OCI-LY1 (cell line): ENCODE results near the gene PIK3IP1.

Experiments used
- H2AFZ ChIP-seq: fragments of 200-600 bp; sonication (generic), shearing (Covaris generic); 2 replicates; pipeline ENCODE4 v1.6.0; 2014; ENCODE audit warnings: antibody characterized with exemption, mild to moderate bottlenecking, low read length
- H3F3A ChIP-seq: fragments of 200-600 bp; sonication (generic), shearing (Covaris generic); 2 replicates; pipeline ENCODE4 v1.6.0; 2014; ENCODE audit warnings: mild to moderate bottlenecking, antibody characterized with exemption, low read length, moderate library complexity; ENCODE audit not compliant: insufficient read depth
- H3K27ac ChIP-seq: fragments of 200-600 bp; sonication (generic); 2 replicates; pipeline ENCODE4 v1.5.1; 2014; ENCODE audit warnings: low read length, mixed run types, mild to moderate bottlenecking, low read depth; ENCODE audit not compliant: poor library complexity, severe bottlenecking
- H3K27me3 ChIP-seq: fragments of 200-600 bp; sonication (generic); 2 replicates; pipeline ENCODE4 v1.6.0; 2014; ENCODE audit warnings: antibody characterized with exemption, mild to moderate bottlenecking, low read length, moderate library complexity; ENCODE audit not compliant: insufficient read depth
- H3K36me3 ChIP-seq: fragments of 200-600 bp; sonication (generic); 2 replicates; pipeline ENCODE4 v1.6.1; 2014; ENCODE audit warnings: mild to moderate bottlenecking, antibody characterized with exemption, low read length, moderate library complexity, mixed read lengths; ENCODE audit not compliant: insufficient read depth
- H3K4me1 ChIP-seq: fragments of 200-600 bp; sonication (generic); 2 replicates; pipeline ENCODE4 v1.5.1; 2014; ENCODE audit warnings: mild to moderate bottlenecking, low read length, moderate library complexity; ENCODE audit not compliant: insufficient read depth, severe bottlenecking
- H3K4me2 ChIP-seq: fragments of 200-600 bp; sonication (generic), shearing (Covaris generic); 2 replicates; pipeline ENCODE4 v1.6.1; 2014; ENCODE audit warnings: low read length
- H3K4me3 ChIP-seq: fragments of 200-600 bp; sonication (generic); 2 replicates; pipeline ENCODE4 v1.5.1; 2014; ENCODE audit warnings: low read length, low read depth, mild to moderate bottlenecking, mixed read lengths; ENCODE audit not compliant: poor library complexity, severe bottlenecking
- H3K79me2 ChIP-seq: fragments of 200-600 bp; shearing (Covaris generic); 2 replicates; pipeline ENCODE4 v1.6.1; 2016; ENCODE audit warnings: mixed run types, low read length, mixed read lengths; ENCODE audit not compliant: insufficient read depth
- H3K9ac ChIP-seq: fragments of 200-600 bp; sonication (generic), shearing (Covaris generic); 2 replicates; pipeline ENCODE4 v1.6.1; 2014; ENCODE audit warnings: mild to moderate bottlenecking, low read length, mixed read lengths
- H3K9me2 ChIP-seq: fragments of 200-600 bp; sonication (generic), shearing (Covaris generic); 2 replicates; pipeline ENCODE4 v1.6.1; 2014; ENCODE audit warnings: low read depth, mild to moderate bottlenecking, low read length, mixed read lengths
- H3K9me3 ChIP-seq: fragments of 200-600 bp; shearing (Covaris generic); 2 replicates; pipeline ENCODE4 v1.6.1; 2014; ENCODE audit warnings: low read length, mixed read lengths
- H4K20me1 ChIP-seq: fragments of 200-600 bp; sonication (generic), shearing (Covaris generic); 2 replicates; pipeline ENCODE4 v1.6.0; 2016; ENCODE audit warnings: mild to moderate bottlenecking, low read length; ENCODE audit not compliant: insufficient read depth
- EZH2 ChIP-seq: fragments of 200-600 bp; sonication (generic), shearing (Covaris generic); IDR thresholded peaks from 2 replicates; pipeline ENCODE4 v1.8.0; 2017; ENCODE audit warnings: borderline replicate concordance, mixed run types, mild to moderate bottlenecking, antibody characterized with exemption, low read length, moderate library complexity, mixed read lengths
- TF ChIP-seq, protein P1 (sequence below): fragments of 200-600 bp; sonication (generic), shearing (Covaris generic); IDR thresholded peaks from 2 replicates; pipeline ENCODE4 v1.5.1; 2017; ENCODE audit warnings: mild to moderate bottlenecking, antibody characterized with exemption, low read length, moderate library complexity, mixed read lengths

PIK3IP1 gene

DNA sequence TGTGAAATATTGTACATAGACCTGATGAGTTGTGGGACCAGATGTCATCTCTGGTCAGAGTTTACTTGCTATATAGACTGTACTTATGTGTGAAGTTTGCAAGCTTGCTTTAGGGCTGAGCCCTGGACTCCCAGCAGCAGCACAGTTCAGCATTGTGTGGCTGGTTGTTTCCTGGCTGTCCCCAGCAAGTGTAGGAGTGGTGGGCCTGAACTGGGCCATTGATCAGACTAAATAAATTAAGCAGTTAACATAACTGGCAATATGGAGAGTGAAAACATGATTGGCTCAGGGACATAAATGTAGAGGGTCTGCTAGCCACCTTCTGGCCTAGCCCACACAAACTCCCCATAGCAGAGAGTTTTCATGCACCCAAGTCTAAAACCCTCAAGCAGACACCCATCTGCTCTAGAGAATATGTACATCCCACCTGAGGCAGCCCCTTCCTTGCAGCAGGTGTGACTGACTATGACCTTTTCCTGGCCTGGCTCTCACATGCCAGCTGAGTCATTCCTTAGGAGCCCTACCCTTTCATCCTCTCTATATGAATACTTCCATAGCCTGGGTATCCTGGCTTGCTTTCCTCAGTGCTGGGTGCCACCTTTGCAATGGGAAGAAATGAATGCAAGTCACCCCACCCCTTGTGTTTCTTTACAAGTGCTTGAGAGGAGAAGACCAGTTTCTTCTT, 12.3 kb downstream of the PIK3IP1 start:
- H2AFZ ChIP-seq, result no peak overlapping the region
- no peaks in the 10 kb centered on the region for H3K27me3 ChIP-seq
- no peaks in the 10 kb centered on the region for H3K9me2 ChIP-seq
- no peaks in the 10 kb centered on the region for H3K9me3 ChIP-seq
- H3K79me2 ChIP-seq, result no peaks in the 10 kb centered on the region
- H3K4me3 ChIP-seq, result no peak overlapping the region
- H3F3A ChIP-seq, result no peaks in the 10 kb centered on the region
- H3K4me2 ChIP-seq, result no peak overlapping the region
- no peak for TF ChIP-seq EZH2
- TF ChIP-seq, protein P1, sequence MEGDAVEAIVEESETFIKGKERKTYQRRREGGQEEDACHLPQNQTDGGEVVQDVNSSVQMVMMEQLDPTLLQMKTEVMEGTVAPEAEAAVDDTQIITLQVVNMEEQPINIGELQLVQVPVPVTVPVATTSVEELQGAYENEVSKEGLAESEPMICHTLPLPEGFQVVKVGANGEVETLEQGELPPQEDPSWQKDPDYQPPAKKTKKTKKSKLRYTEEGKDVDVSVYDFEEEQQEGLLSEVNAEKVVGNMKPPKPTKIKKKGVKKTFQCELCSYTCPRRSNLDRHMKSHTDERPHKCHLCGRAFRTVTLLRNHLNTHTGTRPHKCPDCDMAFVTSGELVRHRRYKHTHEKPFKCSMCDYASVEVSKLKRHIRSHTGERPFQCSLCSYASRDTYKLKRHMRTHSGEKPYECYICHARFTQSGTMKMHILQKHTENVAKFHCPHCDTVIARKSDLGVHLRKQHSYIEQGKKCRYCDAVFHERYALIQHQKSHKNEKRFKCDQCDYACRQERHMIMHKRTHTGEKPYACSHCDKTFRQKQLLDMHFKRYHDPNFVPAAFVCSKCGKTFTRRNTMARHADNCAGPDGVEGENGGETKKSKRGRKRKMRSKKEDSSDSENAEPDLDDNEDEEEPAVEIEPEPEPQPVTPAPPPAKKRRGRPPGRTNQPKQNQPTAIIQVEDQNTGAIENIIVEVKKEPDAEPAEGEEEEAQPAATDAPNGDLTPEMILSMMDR, result no peak
- no peaks in the 10 kb centered on the region for H4K20me1 ChIP-seq
- H3K4me1 ChIP-seq, result no peaks in the 10 kb centered on the region
- peaks cover 88% of the 10 kb centered on the region for H3K36me3 ChIP-seq
- peak overlapping the region; percentile 11 for H3K27ac ChIP-seq
- H3K9ac ChIP-seq, result no peak overlapping the region

DNA sequence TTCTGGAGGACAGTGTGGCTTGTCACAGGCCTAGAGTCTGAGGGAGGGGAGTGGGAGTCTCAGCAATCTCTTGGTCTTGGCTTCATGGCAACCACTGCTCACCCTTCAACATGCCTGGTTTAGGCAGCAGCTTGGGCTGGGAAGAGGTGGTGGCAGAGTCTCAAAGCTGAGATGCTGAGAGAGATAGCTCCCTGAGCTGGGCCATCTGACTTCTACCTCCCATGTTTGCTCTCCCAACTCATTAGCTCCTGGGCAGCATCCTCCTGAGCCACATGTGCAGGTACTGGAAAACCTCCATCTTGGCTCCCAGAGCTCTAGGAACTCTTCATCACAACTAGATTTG, 13.0 kb downstream of the PIK3IP1 start:
- no peaks in the 10 kb centered on the region for H3K27me3 ChIP-seq
- no peaks in the 10 kb centered on the region for H3F3A ChIP-seq
- peak overlapping the region; percentile 43 for H3K27ac ChIP-seq
- H3K9ac ChIP-seq, result no peak overlapping the region; the same call in 1 of the 2 replicates
- H3K4me3 ChIP-seq, result no peak overlapping the region
- H3K36me3 ChIP-seq, result peaks cover 86% of the 10 kb centered on the region
- H3K4me1 ChIP-seq, result no peaks in the 10 kb centered on the region
- H3K4me2 ChIP-seq, result no peak overlapping the region
- TF ChIP-seq, protein P1, result no peak
- TF ChIP-seq EZH2, result no peak
- no peaks in the 10 kb centered on the region for H3K9me3 ChIP-seq
- H3K9me2 ChIP-seq, result no peaks in the 10 kb centered on the region
- H4K20me1 ChIP-seq, result no peaks in the 10 kb centered on the region
- no peaks in the 10 kb centered on the region for H3K79me2 ChIP-seq
- no peak overlapping the region for H2AFZ ChIP-seq

DNA sequence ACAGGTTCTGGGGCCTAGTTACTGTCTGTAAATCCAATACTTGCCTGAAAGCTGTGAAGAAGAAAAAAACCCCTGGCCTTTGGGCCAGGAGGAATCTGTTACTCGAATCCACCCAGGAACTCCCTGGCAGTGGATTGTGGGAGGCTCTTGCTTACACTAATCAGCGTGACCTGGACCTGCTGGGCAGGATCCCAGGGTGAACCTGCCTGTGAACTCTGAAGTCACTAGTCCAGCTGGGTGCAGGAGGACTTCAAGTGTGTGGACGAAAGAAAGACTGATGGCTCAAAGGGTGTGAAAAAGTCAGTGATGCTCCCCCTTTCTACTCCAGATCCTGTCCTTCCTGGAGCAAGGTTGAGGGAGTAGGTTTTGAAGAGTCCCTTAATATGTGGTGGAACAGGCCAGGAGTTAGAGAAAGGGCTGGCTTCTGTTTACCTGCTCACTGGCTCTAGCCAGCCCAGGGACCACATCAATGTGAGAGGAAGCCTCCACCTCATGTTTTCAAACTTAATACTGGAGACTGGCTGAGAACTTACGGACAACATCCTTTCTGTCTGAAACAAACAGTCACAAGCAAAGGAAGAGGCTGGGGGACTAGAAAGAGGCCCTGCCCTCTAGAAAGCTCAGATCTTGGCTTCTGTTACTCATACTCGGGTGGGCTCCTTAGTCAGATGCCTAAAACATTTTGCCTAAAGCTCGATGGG, 13.5 kb downstream of the PIK3IP1 start:
- Histone ChIP-seq H4K20me1 (no peaks in the 10 kb centered on the region), H3K9me2 (no peaks in the 10 kb centered on the region), H3K36me3 (peaks cover 86% of the 10 kb centered on the region), H3K4me3 (no peak overlapping the region), H3K79me2 (no peaks in the 10 kb centered on the region), H3K27me3 (no peaks in the 10 kb centered on the region), H3F3A (no peaks in the 10 kb centered on the region), H3K4me1 (no peaks in the 10 kb centered on the region), H3K9me3 (no peaks in the 10 kb centered on the region), H3K4me2 (no peak overlapping the region), H2AFZ (no peak overlapping the region), H3K27ac (peak overlapping the region; percentile 43), H3K9ac (no peak overlapping the region; the same call in 1 of the 2 replicates)
- no peak for TF ChIP-seq EZH2
- TF ChIP-seq, protein P1, result no peak
